Measurements from ENCODE around the gene GPRC5C. TPM values are rescaled to one million over a fixed set of nuclear protein-coding genes. Genes with fewer than 3 reads are reported as not detected.

Gene GPRC5C
- total and polyA plus RNA-seq, 11 donors = 22.2 to 59.9 (median 35.3) TPM

DNA sequence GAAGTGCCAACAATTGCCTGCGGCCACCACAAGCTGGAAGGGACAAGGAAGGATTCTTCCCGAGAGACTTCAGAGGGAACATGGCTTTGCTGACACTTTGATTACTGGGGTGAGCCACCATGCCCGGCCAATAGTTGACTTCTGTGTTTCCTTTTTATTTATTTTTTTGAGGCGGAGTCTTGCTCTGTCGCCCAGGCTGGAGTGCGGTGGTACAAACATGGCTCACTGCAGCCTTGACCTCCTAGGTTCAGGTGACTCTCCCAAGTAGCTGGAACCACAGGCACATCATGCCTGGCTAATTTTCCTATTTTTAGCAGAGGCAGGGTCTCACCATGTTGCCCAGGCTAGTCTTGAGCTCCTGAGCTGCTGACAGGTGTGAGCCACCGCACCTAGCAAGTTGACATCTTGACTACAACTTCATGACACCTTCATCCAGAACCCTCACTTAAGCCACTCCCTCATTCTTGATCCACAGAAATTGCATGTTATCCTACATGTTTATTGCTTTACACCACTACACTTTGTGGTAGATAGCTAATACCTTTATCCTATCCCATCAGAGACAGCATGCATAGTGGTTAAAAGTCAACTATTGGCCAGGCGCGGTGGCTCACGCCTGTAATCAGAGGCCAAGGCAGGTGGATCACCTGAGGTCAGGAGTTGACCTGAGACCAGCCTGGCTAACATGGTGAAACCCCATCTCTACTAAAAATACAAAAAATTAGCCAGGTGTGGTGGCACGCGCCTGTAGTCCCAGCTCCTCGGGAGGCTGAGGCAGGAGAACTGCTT lies 16.1 kb upstream of the GPRC5C start:
- H3K36me3 ChIP-seq = no peaks in the 10 kb centered on the region
- intact Hi-C loops (cut with DNase I) = no loop called here
- no peaks in the 10 kb centered on the region for H3K9me3 ChIP-seq
- no peaks in the 10 kb centered on the region for H3K27me3 ChIP-seq
- ATAC-seq = no peak
- no peak overlapping the region for H3K4me3 ChIP-seq
- no peak for TF ChIP-seq POLR2A (IDR thresholded peaks at IDR 0.05)
- TF ChIP-seq, protein P1, sequence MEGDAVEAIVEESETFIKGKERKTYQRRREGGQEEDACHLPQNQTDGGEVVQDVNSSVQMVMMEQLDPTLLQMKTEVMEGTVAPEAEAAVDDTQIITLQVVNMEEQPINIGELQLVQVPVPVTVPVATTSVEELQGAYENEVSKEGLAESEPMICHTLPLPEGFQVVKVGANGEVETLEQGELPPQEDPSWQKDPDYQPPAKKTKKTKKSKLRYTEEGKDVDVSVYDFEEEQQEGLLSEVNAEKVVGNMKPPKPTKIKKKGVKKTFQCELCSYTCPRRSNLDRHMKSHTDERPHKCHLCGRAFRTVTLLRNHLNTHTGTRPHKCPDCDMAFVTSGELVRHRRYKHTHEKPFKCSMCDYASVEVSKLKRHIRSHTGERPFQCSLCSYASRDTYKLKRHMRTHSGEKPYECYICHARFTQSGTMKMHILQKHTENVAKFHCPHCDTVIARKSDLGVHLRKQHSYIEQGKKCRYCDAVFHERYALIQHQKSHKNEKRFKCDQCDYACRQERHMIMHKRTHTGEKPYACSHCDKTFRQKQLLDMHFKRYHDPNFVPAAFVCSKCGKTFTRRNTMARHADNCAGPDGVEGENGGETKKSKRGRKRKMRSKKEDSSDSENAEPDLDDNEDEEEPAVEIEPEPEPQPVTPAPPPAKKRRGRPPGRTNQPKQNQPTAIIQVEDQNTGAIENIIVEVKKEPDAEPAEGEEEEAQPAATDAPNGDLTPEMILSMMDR (IDR thresholded peaks at IDR 0.05) = no peak
- WGBS, 4 donors = 94 to 96% (median 95%) methylated on average over 13 of the region's 13 CpGs
- H3K27ac ChIP-seq = no peak overlapping the region
- H3K4me1 ChIP-seq = no peaks in the 10 kb centered on the region
- peak in 1 of 5 donors; percentile 36 for DNase-seq

DNA sequence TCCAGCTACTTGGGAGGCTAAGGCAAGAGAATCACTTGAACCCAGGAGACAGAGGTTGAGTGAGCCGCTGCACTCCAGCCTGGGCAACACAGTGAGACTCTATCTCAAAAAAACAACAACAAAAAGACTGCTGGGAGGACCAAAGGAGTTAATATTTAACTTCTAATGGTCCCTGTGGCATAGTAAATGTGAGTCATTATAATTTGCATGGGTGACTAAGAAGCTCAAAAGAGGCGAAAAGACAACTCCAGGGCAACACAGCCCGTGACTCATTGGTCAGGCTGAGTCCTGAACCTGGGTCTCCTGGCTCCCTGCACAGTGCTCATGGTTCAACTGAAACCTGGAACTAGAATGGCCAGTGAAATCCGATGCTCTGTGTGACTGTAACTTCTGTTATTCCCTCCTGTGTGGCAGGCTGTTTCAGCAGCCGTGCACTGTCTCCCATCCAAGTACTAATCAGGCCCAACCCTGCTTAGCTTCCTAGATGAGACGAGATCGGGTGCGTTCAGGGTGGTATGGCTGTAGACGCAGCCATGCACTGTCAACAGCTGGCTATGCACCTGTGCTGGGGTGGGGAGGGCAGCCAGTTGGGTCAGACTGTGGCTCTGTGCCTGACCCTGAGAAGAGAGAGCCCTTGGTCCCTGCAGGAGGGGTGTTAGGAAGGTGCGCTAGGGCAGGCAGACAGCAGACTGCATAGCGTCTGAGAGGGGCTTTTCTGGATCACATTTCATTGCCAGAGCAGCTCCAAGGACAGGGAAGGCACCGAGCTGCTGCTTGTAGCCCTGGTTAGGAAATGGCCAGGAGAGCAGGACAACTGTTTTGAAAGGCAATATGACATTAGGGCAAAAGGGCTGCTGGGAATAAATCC lies 14.5 kb upstream of the GPRC5C start:
- no peaks in the 10 kb centered on the region for H3K9me3 ChIP-seq
- H3K36me3 ChIP-seq = no peaks in the 10 kb centered on the region
- TF ChIP-seq, protein P1 (IDR thresholded peaks at IDR 0.05) = no peak
- no peak for TF ChIP-seq POLR2A (IDR thresholded peaks at IDR 0.05)
- intact Hi-C loops (cut with DNase I) = no loop called here
- no peaks in the 10 kb centered on the region for H3K27me3 ChIP-seq
- DNase-seq (no peak), ATAC-seq (no peak)
- whole genome bisulfite sequencing, 4 donors = 78 to 88% (median 83%) methylated on average over 12 of the region's 12 CpGs
- no peak overlapping the region for H3K27ac ChIP-seq
- H3K4me1 ChIP-seq = no peaks in the 10 kb centered on the region
- H3K4me3 ChIP-seq = no peak overlapping the region

DNA sequence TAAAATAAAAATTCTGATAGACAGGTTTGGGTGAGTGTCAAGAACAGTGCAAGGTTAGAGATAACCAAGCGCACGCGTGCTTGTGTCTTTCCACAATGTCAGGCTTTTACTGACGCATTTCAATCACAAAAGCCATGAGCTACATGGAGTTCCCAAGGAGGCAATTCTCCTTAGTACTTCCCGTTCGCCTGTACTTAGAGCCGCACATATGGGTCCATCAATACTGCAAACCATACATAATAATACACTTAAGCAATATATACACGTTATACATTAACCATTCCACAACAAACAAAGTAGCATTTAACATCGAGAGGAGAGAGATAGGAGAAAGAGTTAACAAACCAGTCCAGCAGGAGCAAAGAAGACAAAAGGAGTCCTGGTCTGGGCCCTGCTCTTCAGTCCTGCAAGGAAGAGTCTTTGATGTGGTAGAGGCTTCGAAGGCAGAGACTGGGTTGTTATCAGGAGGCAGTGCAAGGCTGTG lies 11.9 kb upstream of the GPRC5C start:
- Histone ChIP-seq H3K4me3 (no peak overlapping the region), H3K27me3 (no peaks in the 10 kb centered on the region), H3K27ac (no peak overlapping the region), H3K9me3 (no peaks in the 10 kb centered on the region), H3K36me3 (no peaks in the 10 kb centered on the region), H3K4me1 (peaks cover 0 to 7% (median 0%) of the 10 kb centered on the region in 12 donors)
- intact Hi-C loops (cut with DNase I) = loop anchor here in 1 of 10 donors (5.0 kb wide), 1 partner anchor 33 kb away; no protein-coding TSS in a partner anchor
- ATAC-seq (no peak), DNase-seq (no peak)
- 76 to 82% (median 80%) methylated on average over 10 of the region's 10 CpGs for WGBS, 4 donors
- TF ChIP-seq, protein P1 (IDR thresholded peaks at IDR 0.05) = no peak
- TF ChIP-seq POLR2A (IDR thresholded peaks at IDR 0.05) = no peak

DNA sequence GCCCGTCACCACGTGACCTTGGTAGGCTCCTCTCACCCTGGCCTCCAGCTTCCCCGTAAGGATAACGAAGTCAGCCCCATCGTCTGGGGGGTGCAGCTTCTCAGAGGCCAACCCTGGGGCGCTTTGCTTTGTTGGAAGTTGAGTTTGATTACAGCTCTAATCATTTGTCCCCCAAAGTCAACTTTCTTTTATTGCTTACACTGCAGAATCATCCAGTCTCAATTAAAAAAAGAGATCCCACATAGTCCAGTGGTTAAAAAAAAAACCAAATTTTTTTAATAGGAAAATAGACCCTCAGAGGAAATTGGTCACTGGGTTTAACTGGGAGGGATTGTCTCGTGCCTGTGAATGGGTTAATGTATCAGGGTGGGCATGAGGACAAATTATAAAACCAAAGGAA lies 7.8 kb upstream of the GPRC5C start:
- Histone ChIP-seq H3K27me3 (no peaks in the 10 kb centered on the region), H3K4me3 (no peak overlapping the region), H3K27ac (peak overlapping the region in 11 of 12 donors; percentile 24 to 83 (median 67)), H3K36me3 (no peaks in the 10 kb centered on the region), H3K4me1 (peaks cover 0 to 34% (median 20%) of the 10 kb centered on the region in 12 donors), H3K9me3 (no peaks in the 10 kb centered on the region)
- ATAC-seq (no peak), DNase-seq (no peak)
- intact Hi-C loops (cut with DNase I) = loop anchor here in 1 of 10 donors (5.0 kb wide), 1 partner anchor 37 kb away; no protein-coding TSS in a partner anchor
- 93 to 96% (median 95%) methylated on average over 7 of the region's 7 CpGs for WGBS, 4 donors
- TF ChIP-seq POLR2A (IDR thresholded peaks at IDR 0.05) = no peak
- TF ChIP-seq, protein P1 (IDR thresholded peaks at IDR 0.05) = no peak

Data from heart left ventricle (tissue), 16 donors.